Measurements from ENCODE around the gene IFIT2.
"Not testable (repeated sequence)": the region's sequence is repeated elsewhere in the genome, so short reads cannot be mapped to it uniquely, and the experiment has no call there.

The IFIT2 gene

GRCh38 chr10:89310056-89310893 is 8.4 kb downstream of the IFIT2 start:
- DNase-seq (ENCODE audit: low read depth): no peak
- TF ChIP-seq CTCF (IDR thresholded peaks at IDR 0.05; ENCODE audit: low read depth, low read length, missing control alignments): no peak
- in situ Hi-C loops (cut with HindIII; ENCODE audit: low sequenced_read_pairs): no loop called here
- H3K4me3 ChIP-seq (ENCODE audit: low read depth, low read length): no peak overlapping the region

- H3K4me3 ChIP-seq (ENCODE audit: low read depth, low read length): no peak overlapping the region
- no peak for DNase-seq (ENCODE audit: low read depth)
- no peak for TF ChIP-seq CTCF (IDR thresholded peaks at IDR 0.05; ENCODE audit: low read depth, low read length, missing control alignments)
- in situ Hi-C loops (cut with HindIII; ENCODE audit: low sequenced_read_pairs): no loop called here
Observed at GRCh38 chr10:89312973-89313372, 11.1 kb downstream of the IFIT2 start.

- no peak for DNase-seq (ENCODE audit: low read depth)
- TF ChIP-seq CTCF (IDR thresholded peaks at IDR 0.05; ENCODE audit: low read depth, low read length, missing control alignments): no peak
- in situ Hi-C loops (cut with HindIII; ENCODE audit: low sequenced_read_pairs): no loop called here
- H3K4me3 ChIP-seq (ENCODE audit: low read depth, low read length): no peak overlapping the region
Observed at GRCh38 chr10:89314676-89315075, 12.8 kb downstream of the IFIT2 start.

GRCh38 chr10:89318047-89318446 is 16.2 kb downstream of the IFIT2 start:
- in situ Hi-C loops (cut with HindIII; ENCODE audit: low sequenced_read_pairs); H3K4me3 ChIP-seq (ENCODE audit: low read depth, low read length); DNase-seq (ENCODE audit: low read depth): not testable (repeated sequence)

- in situ Hi-C loops (cut with HindIII; ENCODE audit: low sequenced_read_pairs); H3K4me3 ChIP-seq (ENCODE audit: low read depth, low read length); DNase-seq (ENCODE audit: low read depth): not testable (repeated sequence)
Observed at GRCh38 chr10:89325081-89325480, 23.2 kb downstream of the IFIT2 start.

GRCh38 chr10:89325856-89326255 is 24.0 kb downstream of the IFIT2 start:
- H3K4me3 ChIP-seq (ENCODE audit: low read depth, low read length); DNase-seq (ENCODE audit: low read depth); in situ Hi-C loops (cut with HindIII; ENCODE audit: low sequenced_read_pairs): not testable (repeated sequence)

- no peak for TF ChIP-seq CTCF (IDR thresholded peaks at IDR 0.05; ENCODE audit: low read depth, low read length, missing control alignments)
- in situ Hi-C loops (cut with HindIII; ENCODE audit: low sequenced_read_pairs): no loop called here
- peak within 1 kb of the TSS; percentile 41 for H3K4me3 ChIP-seq (ENCODE audit: low read depth, low read length)
- peak; percentile 94 for DNase-seq (ENCODE audit: low read depth)
Observed at GRCh38 chr10:89327803-89328441, 26.1 kb downstream of the IFIT2 start, which contains the start of gene IFIT3. IFIT3 (plus strand) TSS chr10:89327997; CDS start chr10:89328074, 77 bp downstream.

GRCh38 chr10:89329151-89329550 is 27.3 kb downstream of the IFIT2 start:
- no peak for DNase-seq (ENCODE audit: low read depth)
- in situ Hi-C loops (cut with HindIII; ENCODE audit: low sequenced_read_pairs): no loop called here
- no peak overlapping the region for H3K4me3 ChIP-seq (ENCODE audit: low read depth, low read length)
- TF ChIP-seq CTCF (IDR thresholded peaks at IDR 0.05; ENCODE audit: low read depth, low read length, missing control alignments): no peak

GRCh38 chr10:89330014-89330413 is 28.2 kb downstream of the IFIT2 start:
- H3K4me3 ChIP-seq (ENCODE audit: low read depth, low read length); DNase-seq (ENCODE audit: low read depth); in situ Hi-C loops (cut with HindIII; ENCODE audit: low sequenced_read_pairs): not testable (repeated sequence)

Measured in astrocyte of the cerebellum (primary cell).